Neural cell (in vitro differentiated cells): ENCODE data around the gene WRAP73. TPM values are rescaled to one million over a fixed set of nuclear protein-coding genes. Genes with fewer than 3 reads are reported as not detected.

Source experiments
- polyA plus RNA-seq: library from polyadenylated mRNA; depleted of rRNA; stranded (reverse); fragments of >200 nt; gene quantifications from 2 replicates; pipeline ENCODE4 v1.2.3, GENCODE V29; 2014

Gene WRAP73
- polyA plus RNA-seq, 1 donor from 2014 or later = 32.9 TPM

Other genes starting within 250 kb of the WRAP73 start
- gene ARHGEF16, start 195.4 kb downstream of the WRAP73 start, polyA plus RNA-seq = 0.64 and 0.96 TPM in 2 replicates
- 6.0 and 17.6 TPM in 2 replicates for gene MEGF6, start 38.6 kb downstream of the WRAP73 start, polyA plus RNA-seq
- 16.8 and 22.4 TPM in 2 replicates for gene TPRG1L, start 25.1 kb downstream of the WRAP73 start, polyA plus RNA-seq
- gene TP73, start 2.4 kb upstream of the WRAP73 start, polyA plus RNA-seq = not detected in 2 replicates
- gene CCDC27, start 102.3 kb upstream of the WRAP73 start, polyA plus RNA-seq = not detected in 2 replicates
- not detected in 2 replicates for gene SMIM1, start 122.6 kb upstream of the WRAP73 start, polyA plus RNA-seq
- gene LRRC47, start 146.4 kb upstream of the WRAP73 start, polyA plus RNA-seq = 59.2 and 63.5 TPM in 2 replicates
- 8.1 and 21.5 TPM in 2 replicates for gene CEP104, start 207.1 kb upstream of the WRAP73 start, polyA plus RNA-seq
- 20.2 and 21.0 TPM in 2 replicates for gene DFFB, start 207.4 kb upstream of the WRAP73 start, polyA plus RNA-seq